Measurements from ENCODE around the gene SLC38A3.

- TF ChIP-seq CTCF (IDR thresholded peaks at IDR 0.05; ENCODE audit: low read depth, low read length) (no peak), EZH2phosphoT487 (IDR thresholded peaks at IDR 0.05; ENCODE audit: low read depth) (no peak)
These were observed 2.5 kb upstream of the SLC38A3 start for GRCh38 chr3:50202353-50203112.

Data from OCI-LY3 (cell line).